ENCODE measurements around the gene MAN1A1.

Gene MAN1A1

DNA sequence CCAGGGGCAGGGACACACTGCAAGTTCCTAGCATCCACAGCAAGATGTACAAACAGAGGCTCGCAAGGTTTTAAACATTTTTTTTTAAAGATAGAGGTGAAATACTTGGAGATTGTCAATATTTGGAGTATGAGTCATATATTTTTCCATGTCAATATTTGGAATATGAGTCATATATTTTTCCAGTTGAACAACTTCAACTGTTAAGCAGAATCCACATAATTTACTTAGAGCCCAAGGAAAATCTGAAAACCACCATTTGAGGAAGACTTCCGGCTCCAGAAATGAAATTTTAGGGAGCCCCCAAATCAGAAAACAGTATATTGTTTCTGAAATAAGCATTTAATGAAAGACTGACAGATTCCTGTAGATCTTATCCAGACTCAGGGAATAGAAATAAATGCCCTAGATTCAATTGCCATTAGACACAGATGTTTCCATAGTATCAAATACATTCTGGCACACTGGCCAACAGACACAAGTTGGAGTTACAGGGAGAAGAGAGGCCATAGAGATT is 219.5 kb downstream of the MAN1A1 start:
- Mint-ChIP-seq H3K27ac (no peak overlapping the region), H3K36me3 (no peaks in the 10 kb centered on the region), H3K4me3 (no peak overlapping the region), H3K9me3 (no peaks in the 10 kb centered on the region), H3K4me1 (no peaks in the 10 kb centered on the region), H3K27me3 (peaks cover 18% of the 10 kb centered on the region)
- CTCF ChIA-PET: interaction anchor here (0.6 to 2.1 kb wide), 20 partner anchors 8 to 947 kb away, joined by 3 to 17 read pairs (median 4); no protein-coding TSS in a partner anchor
- DNase-seq: no peak

DNA sequence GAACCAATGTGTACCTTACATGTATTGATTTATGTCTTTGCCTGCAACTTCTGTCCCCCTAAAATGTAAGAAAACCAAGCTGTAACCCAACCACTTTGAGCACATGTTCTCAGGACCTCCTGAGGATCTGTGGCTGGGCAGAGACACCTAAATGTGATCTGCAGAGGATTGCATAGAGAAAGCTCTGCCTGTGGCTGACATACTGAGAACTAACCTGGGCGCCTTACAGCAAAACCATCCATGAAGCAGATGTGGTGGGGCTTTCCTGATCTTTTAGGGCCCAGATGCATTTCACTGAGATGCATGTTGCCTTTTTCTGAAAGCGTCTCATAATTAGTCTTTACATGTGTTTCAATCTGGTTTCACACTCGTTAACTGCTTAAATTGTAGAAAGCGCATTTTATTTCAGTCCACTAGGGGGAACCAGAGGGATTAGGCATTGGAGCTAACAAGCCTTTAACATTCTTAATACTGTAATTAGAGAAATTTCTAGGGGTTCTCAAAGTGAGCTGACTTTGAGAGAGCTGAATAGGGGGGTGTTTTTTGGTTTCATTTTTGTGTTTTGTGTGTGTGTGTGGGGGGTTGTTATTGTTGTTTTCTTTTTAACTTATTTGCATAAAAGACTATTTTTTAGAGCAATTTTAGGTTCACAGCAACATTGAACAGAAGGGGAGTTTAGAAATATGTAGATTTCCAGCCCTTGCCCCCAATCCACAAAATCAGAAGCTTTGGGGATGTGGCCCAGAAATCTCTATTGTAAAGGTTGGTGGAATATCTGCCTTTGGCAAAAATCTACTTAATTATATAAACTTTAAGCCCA is 220.2 kb downstream of the MAN1A1 start:
- Mint-ChIP-seq H3K9me3 (no peaks in the 10 kb centered on the region), H3K36me3 (no peaks in the 10 kb centered on the region), H3K4me3 (no peak overlapping the region), H3K4me1 (no peaks in the 10 kb centered on the region), H3K27me3 (peaks cover 18% of the 10 kb centered on the region), H3K27ac (no peak overlapping the region)
- DNase-seq: no peak
- CTCF ChIA-PET: interaction anchor here (0.6 to 2.1 kb wide), 26 partner anchors 8 to 948 kb away, joined by 3 to 17 read pairs (median 4); no protein-coding TSS in a partner anchor

DNA sequence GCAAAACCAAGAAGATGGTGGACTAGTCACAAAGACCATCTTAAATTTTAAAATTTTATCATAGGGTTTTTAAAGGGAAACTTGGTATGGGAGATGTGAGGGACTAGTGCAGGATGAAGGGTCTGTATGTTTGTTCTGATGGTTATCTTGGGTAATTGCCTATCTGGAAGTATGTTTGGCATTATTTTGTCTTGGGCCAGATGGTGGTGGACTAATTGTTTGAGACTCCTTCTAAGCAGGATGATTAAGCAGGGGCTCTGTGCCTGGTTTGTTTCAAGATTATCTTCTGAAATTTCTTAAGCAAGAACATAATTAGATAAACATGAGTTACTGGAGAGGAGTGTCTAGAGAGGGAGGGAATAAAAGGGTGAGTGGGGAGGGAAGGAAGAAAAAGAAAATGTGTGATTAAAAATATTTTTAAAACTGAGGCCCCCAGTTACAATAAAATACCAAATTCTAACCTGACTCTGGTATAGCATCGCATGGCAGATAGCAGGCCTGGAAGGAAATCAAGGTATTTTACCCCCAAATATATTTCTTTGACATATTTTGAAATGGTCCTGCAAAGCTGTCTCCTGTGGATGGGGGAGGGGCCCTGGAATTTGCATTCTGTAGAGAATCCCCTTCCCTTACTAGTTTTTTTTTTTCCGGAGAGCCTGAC is 221.2 kb downstream of the MAN1A1 start:
- peaks cover 18% of the 10 kb centered on the region for H3K27me3 Mint-ChIP-seq
- no peaks in the 10 kb centered on the region for H3K36me3 Mint-ChIP-seq
- CTCF ChIA-PET: interaction anchor here (0.6 to 2.1 kb wide), 18 partner anchors 11 to 222 kb away, joined by 3 to 17 read pairs (median 4); no protein-coding TSS in a partner anchor
- H3K9me3 Mint-ChIP-seq: no peaks in the 10 kb centered on the region
- no peak for DNase-seq
- no peaks in the 10 kb centered on the region for H3K4me1 Mint-ChIP-seq
- H3K27ac Mint-ChIP-seq: no peak overlapping the region
- H3K4me3 Mint-ChIP-seq: no peak overlapping the region

DNA sequence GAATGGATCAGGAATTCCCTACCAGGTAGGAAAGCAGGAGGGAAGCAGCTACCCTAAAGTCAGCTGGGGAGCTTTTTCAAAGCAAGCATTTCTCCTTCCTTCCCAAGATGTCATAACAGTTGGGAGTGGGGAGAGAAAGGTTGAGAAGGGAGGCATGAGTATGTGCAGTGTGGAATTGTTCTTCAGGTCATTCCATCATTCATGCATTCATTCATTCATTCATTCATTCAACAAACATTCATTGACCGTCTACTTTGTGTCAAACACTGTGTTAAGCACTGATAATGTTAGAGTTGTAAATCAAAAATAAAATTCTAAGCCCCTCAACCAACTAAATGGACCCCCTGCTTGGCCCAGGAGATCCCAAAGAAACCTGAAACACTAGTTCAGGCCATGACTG is 221.9 kb downstream of the MAN1A1 start:
- Mint-ChIP-seq H3K4me1 (no peaks in the 10 kb centered on the region), H3K36me3 (no peaks in the 10 kb centered on the region), H3K4me3 (no peak overlapping the region), H3K9me3 (no peaks in the 10 kb centered on the region), H3K27me3 (peaks cover 18% of the 10 kb centered on the region), H3K27ac (no peak overlapping the region)
- CTCF ChIA-PET: interaction anchor here (1.6 kb wide), 1 partner anchor 11 kb away, joined by 3 read pairs; no protein-coding TSS in a partner anchor
- no peak for DNase-seq

Data from activated naive CD4-positive, alpha-beta T cell treated with anti-CD3 and anti-CD28 coated beads, Interleukin-2, amount 10 ng/mL, durations not matched to agents 7 days and 5 days (primary cell).